DOHH2 (cell line): Measurements from ENCODE around the gene DALRD3.
A peak's percentile ranks its signal among the peaks of the same experiment; 100 is the strongest.

Experiments used
- H3F3A ChIP-seq: fragments of 200-600 bp; sonication (generic), shearing (Covaris generic); 2 replicates; pipeline ENCODE4 v1.6.0; 2016; ENCODE audit warnings: antibody characterized with exemption, mild to moderate bottlenecking; ENCODE audit not compliant: control insufficient read depth, insufficient read depth
- H3K27ac ChIP-seq: fragments of 200-600 bp; sonication (generic); 2 replicates; pipeline ENCODE4 v1.5.1; 2014; ENCODE audit warnings: low read depth, mild to moderate bottlenecking, low read length, moderate library complexity
- H3K27me3 ChIP-seq: fragments of 200-600 bp; sonication (generic); 2 replicates; pipeline ENCODE4 v1.6.1; 2014; ENCODE audit warnings: mild to moderate bottlenecking, low read length, mixed read lengths; ENCODE audit not compliant: control insufficient read depth
- H3K36me3 ChIP-seq: fragments of 200-600 bp; sonication (generic); 2 replicates; pipeline ENCODE4 v1.6.1; 2014; ENCODE audit warnings: mild to moderate bottlenecking, low read length, moderate library complexity, mixed read lengths; ENCODE audit not compliant: control insufficient read depth
- H3K4me1 ChIP-seq: fragments of 200-600 bp; sonication (generic); 2 replicates; pipeline ENCODE4 v1.6.1; 2014; ENCODE audit warnings: mild to moderate bottlenecking, low read length, mixed read lengths; ENCODE audit not compliant: control insufficient read depth
- H3K4me2 ChIP-seq: fragments of 200-600 bp; sonication (generic); 2 replicates; pipeline ENCODE4 v1.6.0; 2014; ENCODE audit warnings: mild to moderate bottlenecking, low read length, moderate library complexity
- H3K4me3 ChIP-seq: fragments of 200-600 bp; sonication (generic); 2 replicates; pipeline ENCODE4 v1.5.1; 2014; ENCODE audit warnings: mild to moderate bottlenecking, low read length, mixed read lengths
- H3K79me2 ChIP-seq: fragments of 200-600 bp; sonication (generic); 2 replicates; pipeline ENCODE4 v1.6.1; 2014; ENCODE audit warnings: mild to moderate bottlenecking, low read length, mixed read lengths; ENCODE audit not compliant: control insufficient read depth
- H3K9me2 ChIP-seq: fragments of 200-600 bp; sonication (generic); replicated peaks from 2 replicates; pipeline ENCODE4 v1.6.1; 2014; ENCODE audit warnings: mild to moderate bottlenecking, low read length, mixed read lengths; ENCODE audit not compliant: control insufficient read depth
- H3K9me3 ChIP-seq: fragments of 200-600 bp; sonication (generic); 2 replicates; pipeline ENCODE4 v1.6.1; 2014; ENCODE audit warnings: antibody characterized with exemption, low read length, mixed read lengths; ENCODE audit not compliant: control insufficient read depth, insufficient read depth
- H4K20me1 ChIP-seq: fragments of 200-600 bp; sonication (generic); 2 replicates; pipeline ENCODE4 v1.6.0; 2014; ENCODE audit warnings: low read depth, mild to moderate bottlenecking, antibody characterized with exemption, low read length, moderate library complexity; ENCODE audit not compliant: control insufficient read depth, insufficient read depth
- EZH2phosphoT487 ChIP-seq: fragments of 200-600 bp; sonication (generic); IDR thresholded peaks from 2 replicates; pipeline ENCODE4 v1.6.1; 2017; ENCODE audit warnings: borderline replicate concordance, mild to moderate bottlenecking, antibody characterized with exemption, low read length, moderate library complexity, mixed read lengths
- TF ChIP-seq, protein P1 (sequence below): fragments of 200-600 bp; sonication (generic); IDR thresholded peaks from one replicate; pipeline ENCODE4 v1.5.1; 2014; ENCODE audit warnings: antibody characterized with exemption, mild to moderate bottlenecking, low read depth, low read length; ENCODE audit not compliant: poor library complexity, severe bottlenecking

DALRD3 gene

DNA sequence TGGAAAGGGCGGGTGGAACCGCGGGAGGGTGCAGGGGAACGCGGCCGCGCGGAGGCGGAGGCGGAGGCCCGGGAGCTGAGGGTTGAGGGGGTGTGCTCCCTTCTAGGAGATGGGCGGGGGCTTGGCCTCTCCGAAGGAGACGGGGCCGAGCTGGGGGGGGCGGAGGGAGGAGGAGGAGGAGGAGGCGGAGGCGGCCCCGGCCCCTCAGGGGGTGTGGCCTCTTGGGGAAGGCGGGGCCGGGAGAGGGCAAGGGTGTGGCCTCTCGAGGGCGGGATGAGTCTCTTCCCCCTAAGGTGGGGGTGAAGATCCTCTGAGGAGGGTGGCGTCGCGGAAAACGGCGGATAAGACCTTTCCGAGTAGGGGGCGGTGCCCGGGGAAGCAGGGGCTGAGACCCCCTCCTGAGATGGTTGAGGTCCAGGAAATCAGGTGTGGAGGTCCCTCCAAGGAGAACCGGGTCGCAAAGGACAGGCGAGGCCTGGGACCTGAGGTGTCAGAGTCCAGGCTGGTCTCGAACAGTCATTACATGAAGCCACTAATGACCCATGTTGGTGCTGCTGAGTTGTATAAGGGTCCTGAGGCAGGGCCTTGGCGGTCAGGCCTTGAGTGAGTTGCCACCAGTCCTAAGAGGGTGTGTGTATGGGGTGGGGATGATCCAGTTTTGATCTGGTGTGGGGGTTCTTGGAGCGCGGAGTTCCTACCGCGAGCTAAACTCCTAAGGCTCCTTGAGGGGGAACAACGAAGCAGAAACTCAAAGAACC is 10.4 kb downstream of the DALRD3 start:
- Histone ChIP-seq H3K79me2 (peaks cover 53% of the 10 kb centered on the region), H3K27me3 (no peaks in the 10 kb centered on the region), H3K4me2 (peak overlapping the region; percentile 87), H3F3A (no peaks in the 10 kb centered on the region), H3K4me1 (peaks cover 18% of the 10 kb centered on the region), H3K27ac (peak overlapping the region; percentile 74), H3K36me3 (peaks cover 27% of the 10 kb centered on the region), H3K9me3 (no peaks in the 10 kb centered on the region), H3K9me2 (no peaks in the 10 kb centered on the region), H4K20me1 (peaks cover 7% of the 10 kb centered on the region), H3K4me3 (peak overlapping the region; percentile 90)
- TF ChIP-seq, protein P1, sequence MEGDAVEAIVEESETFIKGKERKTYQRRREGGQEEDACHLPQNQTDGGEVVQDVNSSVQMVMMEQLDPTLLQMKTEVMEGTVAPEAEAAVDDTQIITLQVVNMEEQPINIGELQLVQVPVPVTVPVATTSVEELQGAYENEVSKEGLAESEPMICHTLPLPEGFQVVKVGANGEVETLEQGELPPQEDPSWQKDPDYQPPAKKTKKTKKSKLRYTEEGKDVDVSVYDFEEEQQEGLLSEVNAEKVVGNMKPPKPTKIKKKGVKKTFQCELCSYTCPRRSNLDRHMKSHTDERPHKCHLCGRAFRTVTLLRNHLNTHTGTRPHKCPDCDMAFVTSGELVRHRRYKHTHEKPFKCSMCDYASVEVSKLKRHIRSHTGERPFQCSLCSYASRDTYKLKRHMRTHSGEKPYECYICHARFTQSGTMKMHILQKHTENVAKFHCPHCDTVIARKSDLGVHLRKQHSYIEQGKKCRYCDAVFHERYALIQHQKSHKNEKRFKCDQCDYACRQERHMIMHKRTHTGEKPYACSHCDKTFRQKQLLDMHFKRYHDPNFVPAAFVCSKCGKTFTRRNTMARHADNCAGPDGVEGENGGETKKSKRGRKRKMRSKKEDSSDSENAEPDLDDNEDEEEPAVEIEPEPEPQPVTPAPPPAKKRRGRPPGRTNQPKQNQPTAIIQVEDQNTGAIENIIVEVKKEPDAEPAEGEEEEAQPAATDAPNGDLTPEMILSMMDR = peak; percentile 21
- TF ChIP-seq EZH2phosphoT487 = no peak

DNA sequence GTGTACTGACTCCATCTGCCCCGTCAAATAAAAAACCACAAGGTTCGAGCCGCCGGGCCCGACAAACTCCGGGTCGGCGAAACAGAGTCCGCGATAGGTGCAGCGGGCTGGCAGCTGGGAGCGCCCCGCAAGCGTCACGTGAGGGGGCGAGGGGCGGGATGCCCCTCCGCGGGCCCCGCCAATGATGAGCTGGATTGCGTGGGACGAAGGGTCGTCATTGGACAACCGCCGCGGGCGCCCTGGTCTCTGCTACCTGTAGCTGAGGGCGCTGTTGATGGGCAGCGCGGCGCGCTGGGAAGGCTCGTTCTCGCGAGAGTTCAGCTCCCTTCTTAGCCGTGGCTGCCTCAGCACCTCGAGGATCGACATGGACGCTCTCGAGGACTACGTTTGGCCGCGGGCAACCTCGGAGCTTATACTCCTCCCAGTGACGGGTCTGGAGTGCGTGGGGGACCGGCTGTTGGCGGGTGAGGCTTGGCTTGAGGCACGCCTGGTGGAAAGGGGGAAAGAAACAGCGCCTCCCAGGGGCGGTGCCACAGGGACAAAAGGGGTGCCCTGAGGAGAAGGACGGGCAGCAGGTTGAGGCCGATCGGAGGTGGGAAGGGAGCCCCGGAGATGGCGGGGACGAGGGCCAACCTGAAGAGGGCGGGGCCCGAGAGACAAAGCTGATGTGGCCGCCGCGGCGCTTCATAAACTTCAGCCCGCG is 11.2 kb downstream of the DALRD3 start, which contains the start of gene WDR6:
Gene WDR6 (plus strand): TSS at position 324 of the 703 bp plus-strand sequence. CDS start 41 bp downstream, at position 365.
- Histone ChIP-seq H3K4me1 (peaks cover 18% of the 10 kb centered on the region), H3K27me3 (no peaks in the 10 kb centered on the region), H3K27ac (peak within 1 kb of the TSS; percentile 74), H3K4me2 (peak within 1 kb of the TSS; percentile 87), H3K9me2 (no peaks in the 10 kb centered on the region), H3K36me3 (peaks cover 20% of the 10 kb centered on the region), H3F3A (no peaks in the 10 kb centered on the region), H3K79me2 (peaks cover 46% of the 10 kb centered on the region), H3K9me3 (no peaks in the 10 kb centered on the region), H4K20me1 (peaks cover 6% of the 10 kb centered on the region), H3K4me3 (peak within 1 kb of the TSS; percentile 90)
- no peak for TF ChIP-seq EZH2phosphoT487
- TF ChIP-seq, protein P1 = peak; percentile 78

DNA sequence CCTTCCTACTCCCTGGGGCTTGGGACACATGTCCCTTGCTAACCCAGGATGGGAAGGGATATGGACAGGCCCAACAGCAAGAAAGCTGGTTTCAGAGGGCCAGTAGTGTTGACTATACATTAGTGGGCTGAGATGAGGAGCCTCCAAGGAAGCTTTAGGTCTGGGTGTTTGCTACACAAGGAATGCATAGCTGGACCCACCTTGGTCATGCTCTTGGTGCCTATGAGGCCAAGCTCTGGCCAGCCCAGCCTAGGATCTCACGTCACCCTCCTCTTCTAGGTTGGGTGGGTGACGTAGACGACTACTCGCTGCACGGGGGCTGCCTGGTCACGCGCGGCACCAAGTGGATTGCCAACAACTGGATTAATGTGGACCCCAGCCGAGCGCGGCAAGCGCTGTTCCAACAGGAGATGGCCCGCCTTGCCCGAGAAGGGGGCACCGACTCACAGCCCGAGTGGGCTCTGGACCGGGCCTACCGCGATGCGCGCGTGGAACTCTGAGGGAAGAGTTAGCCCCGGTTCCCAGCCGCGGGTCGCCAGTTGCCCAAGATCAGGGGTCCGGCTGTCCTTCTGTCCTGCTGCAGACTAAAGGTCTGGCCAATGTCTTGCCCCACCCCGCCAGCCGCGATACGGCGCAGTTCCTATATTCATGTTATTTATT is 11.8 kb downstream of the DALRD3 start:
- peak overlapping the region; percentile 87 for H3K4me2 ChIP-seq
- H4K20me1 ChIP-seq = peaks cover 6% of the 10 kb centered on the region
- H3K27ac ChIP-seq = no peak overlapping the region
- H3K79me2 ChIP-seq = peaks cover 39% of the 10 kb centered on the region
- no peaks in the 10 kb centered on the region for H3K9me3 ChIP-seq
- no peaks in the 10 kb centered on the region for H3K27me3 ChIP-seq
- no peak for TF ChIP-seq EZH2phosphoT487
- TF ChIP-seq, protein P1 = no peak
- H3K9me2 ChIP-seq = no peaks in the 10 kb centered on the region
- H3K4me3 ChIP-seq = peak overlapping the region; percentile 90
- peaks cover 18% of the 10 kb centered on the region for H3K4me1 ChIP-seq
- no peaks in the 10 kb centered on the region for H3F3A ChIP-seq
- peaks cover 13% of the 10 kb centered on the region for H3K36me3 ChIP-seq
